ENCODE data around the gene H2BW1. TPM values are rescaled to one million over a fixed set of nuclear protein-coding genes. Genes with fewer than 3 reads are reported as not detected.

The H2BW1 gene
- total RNA-seq, 1 donor from 2014 or later = not detected

GRCh38 chrX:104045642-104046041 lies 32.1 kb upstream of the H2BW1 start:
- FAIRE-seq (no peak), DNase-seq (ENCODE audit: low read depth) (no peak)
- Mint-ChIP-seq H3K4me3 (ENCODE audit: unreplicated experiment) (no peak overlapping the region), H3K4me1 (ENCODE audit: low read depth, unreplicated experiment) (no peaks in the 10 kb centered on the region), H3K27me3 (ENCODE audit: low read depth, unreplicated experiment) (no peaks in the 10 kb centered on the region), H3K27ac (ENCODE audit: unreplicated experiment) (no peak overlapping the region), H3K36me3 (ENCODE audit: low read depth, unreplicated experiment) (no peaks in the 10 kb centered on the region), H3K9me3 (ENCODE audit: unreplicated experiment) (peaks cover 2% of the 10 kb centered on the region)
- no peak overlapping the region for H3K9ac ChIP-seq (ENCODE audit: low read length)
- H3K27me3 ChIP-seq (ENCODE audit: insufficient read depth, low read length) = no peaks in the 10 kb centered on the region
- H3K27ac ChIP-seq (ENCODE audit: low read depth, low read length) = no peak overlapping the region
- H3K9me3 ChIP-seq (ENCODE audit: insufficient read depth, low read depth, low read length) = no peaks in the 10 kb centered on the region
- H3K4me3 ChIP-seq (ENCODE audit: insufficient read depth, low read depth, low read length) = no peak overlapping the region
- H4K20me1 ChIP-seq (ENCODE audit: insufficient read depth, low read length) = no peaks in the 10 kb centered on the region
- no peak overlapping the region for H2AFZ ChIP-seq (ENCODE audit: low read depth, low read length)
- H3K79me2 ChIP-seq (ENCODE audit: insufficient read depth, low read length) = no peaks in the 10 kb centered on the region
- H3K36me3 ChIP-seq (ENCODE audit: insufficient read depth, low read length) = no peaks in the 10 kb centered on the region
- H3K4me1 ChIP-seq (ENCODE audit: insufficient read depth, low read length) = no peaks in the 10 kb centered on the region
- TF ChIP-seq EZH2 (IDR thresholded peaks at IDR 0.05; ENCODE audit: insufficient read depth, low read length) = no peak
- no peak for TF ChIP-seq CTCF (IDR thresholded peaks at IDR 0.05; ENCODE audit: insufficient read depth, low read depth, low read length)
- H3K4me2 ChIP-seq (ENCODE audit: low read length) = no peak overlapping the region

GRCh38 chrX:104041003-104041402 lies 27.5 kb upstream of the H2BW1 start:
- peaks cover 2% of the 10 kb centered on the region for H3K9me3 Mint-ChIP-seq (ENCODE audit: unreplicated experiment)

More at GRCh38 chrX:104041003-104041402, 27.5 kb upstream of the H2BW1 start:
- Mint-ChIP-seq H3K36me3 (ENCODE audit: low read depth, unreplicated experiment) (no peaks in the 10 kb centered on the region), H3K4me3 (ENCODE audit: unreplicated experiment) (no peak overlapping the region), H3K27me3 (ENCODE audit: low read depth, unreplicated experiment) (no peaks in the 10 kb centered on the region), H3K27ac (ENCODE audit: unreplicated experiment) (no peak overlapping the region), H3K4me1 (ENCODE audit: low read depth, unreplicated experiment) (no peaks in the 10 kb centered on the region)
- Histone ChIP-seq H4K20me1 (ENCODE audit: insufficient read depth, low read length) (no peaks in the 10 kb centered on the region), H2AFZ (ENCODE audit: low read depth, low read length) (no peak overlapping the region), H3K4me3 (ENCODE audit: insufficient read depth, low read depth, low read length) (no peak overlapping the region), H3K4me1 (ENCODE audit: insufficient read depth, low read length) (no peaks in the 10 kb centered on the region), H3K79me2 (ENCODE audit: insufficient read depth, low read length) (no peaks in the 10 kb centered on the region), H3K27me3 (ENCODE audit: insufficient read depth, low read length) (no peaks in the 10 kb centered on the region), H3K4me2 (ENCODE audit: low read length) (no peak overlapping the region), H3K27ac (ENCODE audit: low read depth, low read length) (no peak overlapping the region), H3K9ac (ENCODE audit: low read length) (no peak overlapping the region), H3K36me3 (ENCODE audit: insufficient read depth, low read length) (no peaks in the 10 kb centered on the region), H3K9me3 (ENCODE audit: insufficient read depth, low read depth, low read length) (no peaks in the 10 kb centered on the region)
- DNase-seq (ENCODE audit: low read depth) = no peak
- TF ChIP-seq EZH2 (IDR thresholded peaks at IDR 0.05; ENCODE audit: insufficient read depth, low read length) = no peak
- TF ChIP-seq CTCF (IDR thresholded peaks at IDR 0.05; ENCODE audit: insufficient read depth, low read depth, low read length) = no peak
- FAIRE-seq = peak; percentile 80
